DND-41 (cell line): ENCODE data around the gene OCA2.

ENCODE experiments used
- ATAC-seq: fragments of 200-7000 bp; cut with Tn5 transposase; 3 replicates; pipeline ENCODE4 v1.9.1; 2021; ENCODE audit warnings: low read depth; ENCODE audit not compliant: insufficient read depth
- DNase-seq: peaks from one replicate; pipeline ENCODE4 v3.0.0-alpha.2; 2020
- H2AFZ ChIP-seq: 2 replicates; pipeline ENCODE4 v1.6.0; 2012; ENCODE audit warnings: low read depth, low read length
- H3K27ac ChIP-seq: 2 replicates; pipeline ENCODE4 v1.5.1; 2012; ENCODE audit warnings: low read length, inconsistent platforms
- H3K27me3 ChIP-seq: fragments of 200-600 bp; sonication (generic); 2 replicates; pipeline ENCODE4 v1.6.0; 2012; ENCODE audit warnings: low read length, mild to moderate bottlenecking, inconsistent platforms; ENCODE audit not compliant: insufficient read depth, poor library complexity
- H3K36me3 ChIP-seq: 2 replicates; pipeline ENCODE4 v1.5.1; 2012; ENCODE audit warnings: low read length, inconsistent platforms; ENCODE audit not compliant: insufficient read depth
- H3K4me1 ChIP-seq: 2 replicates; pipeline ENCODE4 v1.5.1; 2012; ENCODE audit warnings: mild to moderate bottlenecking, low read length; ENCODE audit not compliant: insufficient read depth
- H3K4me2 ChIP-seq: 2 replicates; pipeline ENCODE4 v1.6.0; 2012; ENCODE audit warnings: mild to moderate bottlenecking, moderate library complexity, low read length, inconsistent platforms; ENCODE audit not compliant: insufficient read depth
- H3K4me3 ChIP-seq, 2 experiments: fragments of 200-600 bp in 1 of 2; shearing (Covaris generic) in 1 of 2; 2 replicates each; pipeline ENCODE4 v1.5.1; 2012 to 2016; ENCODE audit warnings: inconsistent platforms in 2 of 2, low read length in 2 of 2, mild to moderate bottlenecking in 2 of 2, low read depth in 1 of 2, moderate library complexity in 1 of 2
- H3K79me2 ChIP-seq: 2 replicates; pipeline ENCODE4 v1.6.0; 2012; ENCODE audit warnings: low read length, inconsistent platforms; ENCODE audit not compliant: insufficient read depth
- H3K9ac ChIP-seq: 2 replicates; pipeline ENCODE4 v1.6.0; 2012; ENCODE audit warnings: low read depth, mild to moderate bottlenecking, inconsistent platforms, low read length, moderate library complexity
- H3K9me3 ChIP-seq: 2 replicates; pipeline ENCODE4 v1.5.1; 2012; ENCODE audit warnings: low read length, moderate library complexity, mild to moderate bottlenecking, inconsistent platforms; ENCODE audit not compliant: insufficient read depth, severe bottlenecking
- H4K20me1 ChIP-seq: 2 replicates; pipeline ENCODE4 v1.6.0; 2012; ENCODE audit warnings: low read length; ENCODE audit not compliant: insufficient read depth
- CTCF ChIP-seq: IDR thresholded peaks from 2 replicates; pipeline ENCODE4 v1.5.1; 2012; ENCODE audit warnings: borderline replicate concordance, low read length, moderate library complexity, mild to moderate bottlenecking; ENCODE audit not compliant: poor library complexity, severe bottlenecking; ENCODE audit errors: extremely low read depth
- EZH2 ChIP-seq: IDR thresholded peaks from 3 replicates; pipeline ENCODE4 v1.6.1; 2012; ENCODE audit warnings: borderline replicate concordance, low read depth, mild to moderate bottlenecking, moderate library complexity, low read length, inconsistent platforms; ENCODE audit not compliant: severe bottlenecking

OCA2 gene

GRCh38 chr15:28085489-28086174 is 13.5 kb downstream of the OCA2 start:
- no peak for DNase-seq
- no peak overlapping the region for H2AFZ ChIP-seq
- no peaks in the 10 kb centered on the region for H3K79me2 ChIP-seq
- no peak overlapping the region for H3K27ac ChIP-seq
- no peak for ATAC-seq
- H4K20me1 ChIP-seq = no peaks in the 10 kb centered on the region
- no peaks in the 10 kb centered on the region for H3K9me3 ChIP-seq
- H3K4me2 ChIP-seq = no peak overlapping the region
- TF ChIP-seq CTCF (no peak), EZH2 (no peak)
- H3K36me3 ChIP-seq = no peaks in the 10 kb centered on the region
- H3K27me3 ChIP-seq = no peaks in the 10 kb centered on the region
- H3K4me3 ChIP-seq = no peak overlapping the region
- no peaks in the 10 kb centered on the region for H3K4me1 ChIP-seq
- H3K9ac ChIP-seq = no peak overlapping the region

GRCh38 chr15:28084547-28084946 is 14.6 kb downstream of the OCA2 start:
- H3K36me3 ChIP-seq = no peaks in the 10 kb centered on the region
- DNase-seq = no peak
- no peaks in the 10 kb centered on the region for H4K20me1 ChIP-seq
- H2AFZ ChIP-seq = no peak overlapping the region
- no peak overlapping the region for H3K4me3 ChIP-seq
- H3K4me2 ChIP-seq = no peak overlapping the region
- ATAC-seq = no peak
- no peaks in the 10 kb centered on the region for H3K9me3 ChIP-seq
- H3K9ac ChIP-seq = no peak overlapping the region
- H3K4me1 ChIP-seq = no peaks in the 10 kb centered on the region
- TF ChIP-seq CTCF (no peak), EZH2 (no peak)
- no peaks in the 10 kb centered on the region for H3K79me2 ChIP-seq
- no peak overlapping the region for H3K27ac ChIP-seq
- no peaks in the 10 kb centered on the region for H3K27me3 ChIP-seq

- H3K79me2 ChIP-seq = no peaks in the 10 kb centered on the region
- H3K4me1 ChIP-seq = no peaks in the 10 kb centered on the region
- ATAC-seq = no peak
- no peak overlapping the region for H3K9ac ChIP-seq
- H4K20me1 ChIP-seq = no peaks in the 10 kb centered on the region
- no peak overlapping the region for H3K4me3 ChIP-seq
- TF ChIP-seq CTCF = no peak
- TF ChIP-seq EZH2 = no peak
- H3K36me3 ChIP-seq = no peaks in the 10 kb centered on the region
- no peak overlapping the region for H3K4me2 ChIP-seq
- H2AFZ ChIP-seq = no peak overlapping the region
- H3K9me3 ChIP-seq = no peaks in the 10 kb centered on the region
- H3K27me3 ChIP-seq = no peaks in the 10 kb centered on the region
- no peak for DNase-seq
- no peak overlapping the region for H3K27ac ChIP-seq
Observed at GRCh38 chr15:28082891-28083684, 16.0 kb downstream of the OCA2 start.
